ENCODE results near the gene PPFIA2.

Gene PPFIA2

GRCh38 chr12:81633127-81633526, 126.0 kb downstream of the PPFIA2 start:
- TF ChIP-seq CTCF (IDR thresholded peaks at IDR 0.05; ENCODE audit: control insufficient read depth, insufficient read depth, low read depth, low read length, missing control alignments) = no peak
- no peak overlapping the region for H3K4me3 ChIP-seq (ENCODE audit: control insufficient read depth, low read depth, low read length)
- DNase-seq (ENCODE audit: low read depth) = no peak

GRCh38 chr12:81627336-81628189, 131.6 kb downstream of the PPFIA2 start:
- peak; percentile 13 for DNase-seq (ENCODE audit: low read depth)
- peak; percentile 52 for TF ChIP-seq CTCF (IDR thresholded peaks at IDR 0.05; ENCODE audit: control insufficient read depth, insufficient read depth, low read depth, low read length, missing control alignments)

GRCh38 chr12:81626406-81626805, 132.7 kb downstream of the PPFIA2 start:
- no peak for TF ChIP-seq CTCF (IDR thresholded peaks at IDR 0.05; ENCODE audit: control insufficient read depth, insufficient read depth, low read depth, low read length, missing control alignments)
- DNase-seq (ENCODE audit: low read depth) = no peak

More at GRCh38 chr12:81627336-81628189, 131.6 kb downstream of the PPFIA2 start:
- H3K4me3 ChIP-seq (ENCODE audit: control insufficient read depth, low read depth, low read length) = no peak overlapping the region

GRCh38 chr12:81617915-81618314, 141.2 kb downstream of the PPFIA2 start:
- DNase-seq (ENCODE audit: low read depth) = no peak
- H3K4me3 ChIP-seq (ENCODE audit: control insufficient read depth, low read depth, low read length) = no peak overlapping the region
- TF ChIP-seq CTCF (IDR thresholded peaks at IDR 0.05; ENCODE audit: control insufficient read depth, insufficient read depth, low read depth, low read length, missing control alignments) = no peak

More at GRCh38 chr12:81626406-81626805, 132.7 kb downstream of the PPFIA2 start:
- H3K4me3 ChIP-seq (ENCODE audit: control insufficient read depth, low read depth, low read length) = no peak overlapping the region

GRCh38 chr12:81615026-81615588, 144.0 kb downstream of the PPFIA2 start:
- DNase-seq (ENCODE audit: low read depth) = no peak
- H3K4me3 ChIP-seq (ENCODE audit: control insufficient read depth, low read depth, low read length) = no peak overlapping the region
- TF ChIP-seq CTCF (IDR thresholded peaks at IDR 0.05; ENCODE audit: control insufficient read depth, insufficient read depth, low read depth, low read length, missing control alignments) = no peak

GRCh38 chr12:81610955-81611889, 147.9 kb downstream of the PPFIA2 start:
- no peak overlapping the region for H3K4me3 ChIP-seq (ENCODE audit: control insufficient read depth, low read depth, low read length)
- no peak for DNase-seq (ENCODE audit: low read depth)
- TF ChIP-seq CTCF (IDR thresholded peaks at IDR 0.05; ENCODE audit: control insufficient read depth, insufficient read depth, low read depth, low read length, missing control alignments) = peak; percentile 24

Measured in AG09309 (cell line).